ENCODE data around the gene LIF. TPM values are rescaled to one million over a fixed set of nuclear protein-coding genes. Genes with fewer than 3 reads are reported as not detected.

Gene LIF
- total RNA-seq, 2 donors from 2014 or later, result 1.8 to 5.3 TPM

DNA sequence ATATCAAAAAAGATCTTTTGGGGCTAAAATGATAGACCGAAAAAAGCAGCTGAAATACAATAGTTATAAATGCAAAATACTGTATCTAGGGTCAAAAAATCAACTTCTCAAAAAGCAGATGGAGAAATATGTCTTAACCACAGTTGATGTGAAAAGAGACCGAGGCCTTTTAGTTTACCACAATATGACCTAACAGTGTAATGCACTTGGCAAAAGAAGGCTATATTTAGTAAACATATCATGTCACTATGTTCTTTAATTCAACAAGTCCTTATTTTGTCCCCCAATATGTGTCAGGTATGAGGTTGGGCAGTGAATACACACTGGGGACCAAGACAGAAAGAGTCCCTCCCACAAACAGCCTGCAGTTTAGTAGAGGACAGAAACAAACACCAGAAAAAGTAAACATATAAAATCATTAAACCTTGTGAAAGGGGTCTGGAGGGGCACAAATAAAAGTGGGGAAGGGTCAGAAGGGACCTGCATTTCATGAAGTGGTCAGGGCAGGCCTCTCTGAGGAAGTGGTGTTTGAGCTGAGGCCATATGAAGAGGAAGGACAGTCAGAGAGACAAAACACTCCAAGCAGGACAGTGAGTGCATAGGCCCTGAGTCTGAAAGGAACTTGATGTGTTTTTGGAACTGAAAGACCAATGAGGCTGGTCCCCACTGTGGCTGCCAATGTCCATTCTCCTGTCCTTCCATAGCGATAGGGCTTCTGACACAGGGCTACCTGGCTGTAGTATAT lies 53.4 kb downstream of the LIF start:
- peaks cover 51% of the 10 kb centered on the region for H3K4me1 Mint-ChIP-seq
- no peaks in the 10 kb centered on the region for H3K9me3 ChIP-seq (ENCODE audit: control insufficient read depth, low read length, poor library complexity, severe bottlenecking)
- H3K27me3 Mint-ChIP-seq, result no peaks in the 10 kb centered on the region
- no peak for ATAC-seq
- H3K36me3 Mint-ChIP-seq (ENCODE audit: low read depth), result peaks cover 2% of the 10 kb centered on the region
- no peak overlapping the region for H3K27ac Mint-ChIP-seq
- DNase-seq, result no peak
- no peak overlapping the region for H3K4me3 Mint-ChIP-seq

DNA sequence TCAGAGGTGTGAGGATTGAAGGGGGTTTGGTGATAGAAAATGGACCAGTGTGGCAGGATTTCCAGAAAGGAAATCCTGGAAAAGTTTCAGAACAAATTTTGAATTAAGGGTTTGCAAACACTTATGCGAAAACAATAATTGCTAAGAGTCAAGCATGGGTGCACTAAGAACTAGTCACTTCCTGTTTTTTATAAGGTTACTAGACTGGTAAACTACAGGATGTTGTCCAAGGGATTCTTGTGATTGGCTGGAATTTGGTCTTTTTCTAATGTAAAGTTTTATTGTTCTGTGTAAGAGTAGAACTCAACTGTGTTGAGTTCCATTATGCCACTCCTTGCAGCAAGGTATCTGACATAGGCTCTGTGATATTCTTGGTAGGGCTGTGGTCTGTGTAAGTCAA lies 54.1 kb downstream of the LIF start:
- no peak overlapping the region for H3K4me3 Mint-ChIP-seq
- ATAC-seq, result no peak

DNA sequence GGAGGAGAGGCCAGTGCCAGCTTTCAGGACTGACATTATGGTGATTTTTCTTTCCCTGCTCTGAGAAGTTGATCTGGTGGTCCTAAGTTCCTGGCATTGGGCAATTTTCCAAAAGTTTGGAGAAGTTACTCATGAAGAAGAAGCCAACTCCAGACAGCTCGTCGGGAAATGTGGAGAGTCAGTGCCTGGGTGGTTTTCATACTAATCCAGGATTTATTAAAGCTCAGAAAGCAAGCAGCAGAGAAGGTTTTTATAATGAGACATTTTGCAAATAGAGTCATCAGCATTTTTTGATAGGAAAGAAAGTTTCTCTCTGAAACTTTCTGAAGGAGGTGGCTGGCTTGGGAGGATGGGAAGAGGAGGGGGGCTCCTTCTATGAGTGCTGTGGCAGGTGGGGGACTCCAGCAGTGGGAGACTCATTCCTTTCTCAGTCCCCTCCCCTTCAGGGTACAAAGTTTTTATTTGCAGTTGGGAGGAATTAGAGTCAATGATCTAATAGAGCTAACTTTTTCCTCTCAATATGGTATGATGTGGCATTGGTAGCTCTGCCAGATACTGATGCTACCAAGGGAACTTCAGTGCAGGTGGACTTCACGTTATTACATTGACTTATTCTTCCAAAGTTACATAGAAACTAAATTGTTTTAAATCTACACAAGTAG lies 55.4 kb downstream of the LIF start:
- no peaks in the 10 kb centered on the region for H3K9me3 ChIP-seq (ENCODE audit: control insufficient read depth, low read length, poor library complexity, severe bottlenecking)
- H3K4me3 Mint-ChIP-seq, result no peak overlapping the region
- H3K4me1 Mint-ChIP-seq, result peaks cover 49% of the 10 kb centered on the region
- H3K27me3 Mint-ChIP-seq, result no peaks in the 10 kb centered on the region
- no peak for DNase-seq
- peaks cover 2% of the 10 kb centered on the region for H3K36me3 Mint-ChIP-seq (ENCODE audit: low read depth)
- H3K27ac Mint-ChIP-seq, result peak overlapping the region; percentile 30
- no peak for ATAC-seq

More for the DNA sequence above, 54.1 kb downstream of the LIF start:
- H3K36me3 Mint-ChIP-seq (ENCODE audit: low read depth), result peaks cover 2% of the 10 kb centered on the region
- H3K27me3 Mint-ChIP-seq, result no peaks in the 10 kb centered on the region
- H3K4me1 Mint-ChIP-seq, result peaks cover 54% of the 10 kb centered on the region
- no peak for DNase-seq
- H3K9me3 ChIP-seq (ENCODE audit: control insufficient read depth, low read length, poor library complexity, severe bottlenecking), result no peaks in the 10 kb centered on the region
- H3K27ac Mint-ChIP-seq, result peak overlapping the region; percentile 30

DNA sequence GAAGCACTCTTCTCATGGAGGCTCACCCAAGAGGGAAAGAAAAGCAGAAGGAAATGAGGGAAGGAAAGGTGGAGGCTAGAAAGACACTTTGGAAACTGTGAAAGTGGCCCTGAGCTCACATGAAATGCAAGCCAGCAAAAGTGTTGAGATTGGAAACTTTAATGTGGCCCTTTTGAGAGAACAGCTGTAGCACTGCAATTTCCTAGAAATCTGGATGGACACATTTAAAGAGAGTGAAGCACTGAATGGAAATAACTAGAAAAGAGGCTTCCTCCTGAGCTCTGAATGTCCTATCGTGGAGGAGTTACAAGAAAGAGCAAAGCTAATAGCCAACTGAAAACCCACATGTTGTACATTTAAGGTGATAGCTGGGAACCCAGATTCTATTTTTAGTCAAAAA lies 56.0 kb downstream of the LIF start:
- ATAC-seq, result no peak
- Mint-ChIP-seq H3K27ac (peak overlapping the region; percentile 4), H3K27me3 (no peaks in the 10 kb centered on the region), H3K4me1 (peaks cover 45% of the 10 kb centered on the region), H3K4me3 (no peak overlapping the region), H3K36me3 (ENCODE audit: low read depth) (peaks cover 2% of the 10 kb centered on the region)
- no peaks in the 10 kb centered on the region for H3K9me3 ChIP-seq (ENCODE audit: control insufficient read depth, low read length, poor library complexity, severe bottlenecking)
- DNase-seq, result no peak

Other genes starting within 250 kb of the LIF start
- not detected for gene HORMAD2, start 166.3 kb downstream of the LIF start, total RNA-seq
- 10 to 100 TPM; 29.1 to 35.2 TPM for gene OSM, start 20.1 kb upstream of the LIF start, total RNA-seq
- gene CASTOR1, start 42.7 kb upstream of the LIF start, total RNA-seq, result 10 to 100 TPM; 10.6 to 12.4 TPM
- 10 to 100 TPM; 46.9 to 63.1 TPM for gene TBC1D10A, start 80.2 kb upstream of the LIF start, total RNA-seq
- gene SF3A1, start 110.1 kb upstream of the LIF start, total RNA-seq, result 100 to 1,000 TPM; 317 to 372 TPM
- gene CCDC157, start 110.2 kb upstream of the LIF start, total RNA-seq, result 1 to 10 TPM; 6.7 to 9.4 TPM
- 10 to 100 TPM in 1 of 2 donors, 1 to 10 TPM in 1; 4.9 to 12.3 TPM for gene RNF215, start 140.7 kb upstream of the LIF start, total RNA-seq
- gene SEC14L2, start 150.3 kb upstream of the LIF start, total RNA-seq, result 10 to 100 TPM; 37.2 to 62.6 TPM
- gene MTFP1, start 179.0 kb upstream of the LIF start, total RNA-seq, result 10 to 100 TPM; 54.3 to 69.4 TPM
- gene SEC14L3, start 225.3 kb upstream of the LIF start, total RNA-seq, result not detected